Cardiac fibroblast (primary cell): ENCODE data around the gene FAM9A.
"Not testable (repeated sequence)": the region's sequence is repeated elsewhere in the genome, so short reads cannot be mapped to it uniquely, and the experiment has no call there.

Experiments
- DNase-seq, 2 donors: peaks; one replicate each; pipeline versions ENCODE4 v3.0.0 to v3.0.0-alpha.2; 2010; ENCODE audit warnings: low read depth in 2 of 2
- H3K4me3 ChIP-seq, 2 donors: replicated peaks in 1 of 2; 1 replicate in 1 of 2; 2 replicates in 1 of 2; pipeline ENCODE4 v1.5.1; 2011; ENCODE audit warnings: low read depth in 2 of 2, low read length in 2 of 2, mild to moderate bottlenecking in 2 of 2, moderate library complexity in 1 of 2
- TF ChIP-seq, protein P1 (sequence below): IDR thresholded peaks from one replicate; pipeline ENCODE4 v1.5.1; 2011; ENCODE audit warnings: low read depth, mild to moderate bottlenecking, low read length, inconsistent platforms

FAM9A gene

DNA sequence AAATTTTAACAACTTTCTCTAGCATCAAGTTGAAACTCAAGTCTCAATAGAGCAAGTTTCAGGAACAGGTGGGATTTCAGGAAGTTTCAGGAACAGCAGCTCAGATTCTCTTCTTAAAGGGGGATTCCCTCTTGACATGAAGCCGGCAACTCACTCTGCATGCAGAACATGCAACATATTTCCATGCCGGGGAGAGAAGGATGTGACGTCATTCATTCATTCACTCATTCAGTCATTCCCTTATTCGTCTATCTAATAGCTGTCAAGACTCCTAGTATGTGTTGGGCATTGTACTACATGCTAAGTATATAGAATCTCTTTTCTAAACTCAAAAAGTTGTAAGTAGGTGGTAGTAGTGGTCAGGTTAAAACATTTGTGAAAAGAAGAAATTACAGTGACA is 4.8 kb upstream of the FAM9A start:
- no peak overlapping the region for H3K4me3 ChIP-seq

DNA sequence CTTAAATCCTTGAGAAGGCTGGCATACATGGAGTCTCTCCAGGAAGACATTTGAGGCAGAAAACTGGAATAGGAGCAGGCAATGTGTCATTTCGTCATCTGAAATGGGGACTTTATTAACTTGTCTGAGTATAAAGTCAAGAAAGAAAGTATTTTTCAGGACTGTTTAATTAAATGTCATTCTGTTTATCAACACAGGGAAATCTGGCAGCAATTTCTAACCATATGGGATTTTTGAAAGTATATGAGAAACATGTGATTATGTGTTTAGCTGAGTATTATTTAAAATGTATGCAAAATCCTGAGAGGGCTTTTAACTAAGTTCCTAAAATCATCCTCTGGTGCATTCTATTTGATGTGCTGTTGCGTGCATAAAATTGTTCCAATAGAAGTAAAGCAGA is 3.9 kb upstream of the FAM9A start:
- TF ChIP-seq, protein P1, sequence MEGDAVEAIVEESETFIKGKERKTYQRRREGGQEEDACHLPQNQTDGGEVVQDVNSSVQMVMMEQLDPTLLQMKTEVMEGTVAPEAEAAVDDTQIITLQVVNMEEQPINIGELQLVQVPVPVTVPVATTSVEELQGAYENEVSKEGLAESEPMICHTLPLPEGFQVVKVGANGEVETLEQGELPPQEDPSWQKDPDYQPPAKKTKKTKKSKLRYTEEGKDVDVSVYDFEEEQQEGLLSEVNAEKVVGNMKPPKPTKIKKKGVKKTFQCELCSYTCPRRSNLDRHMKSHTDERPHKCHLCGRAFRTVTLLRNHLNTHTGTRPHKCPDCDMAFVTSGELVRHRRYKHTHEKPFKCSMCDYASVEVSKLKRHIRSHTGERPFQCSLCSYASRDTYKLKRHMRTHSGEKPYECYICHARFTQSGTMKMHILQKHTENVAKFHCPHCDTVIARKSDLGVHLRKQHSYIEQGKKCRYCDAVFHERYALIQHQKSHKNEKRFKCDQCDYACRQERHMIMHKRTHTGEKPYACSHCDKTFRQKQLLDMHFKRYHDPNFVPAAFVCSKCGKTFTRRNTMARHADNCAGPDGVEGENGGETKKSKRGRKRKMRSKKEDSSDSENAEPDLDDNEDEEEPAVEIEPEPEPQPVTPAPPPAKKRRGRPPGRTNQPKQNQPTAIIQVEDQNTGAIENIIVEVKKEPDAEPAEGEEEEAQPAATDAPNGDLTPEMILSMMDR = no peak
- no peak for DNase-seq
- H3K4me3 ChIP-seq = no peak overlapping the region

More for the DNA sequence above, 4.8 kb upstream of the FAM9A start:
- no peak for DNase-seq
- TF ChIP-seq, protein P1 = no peak

DNA sequence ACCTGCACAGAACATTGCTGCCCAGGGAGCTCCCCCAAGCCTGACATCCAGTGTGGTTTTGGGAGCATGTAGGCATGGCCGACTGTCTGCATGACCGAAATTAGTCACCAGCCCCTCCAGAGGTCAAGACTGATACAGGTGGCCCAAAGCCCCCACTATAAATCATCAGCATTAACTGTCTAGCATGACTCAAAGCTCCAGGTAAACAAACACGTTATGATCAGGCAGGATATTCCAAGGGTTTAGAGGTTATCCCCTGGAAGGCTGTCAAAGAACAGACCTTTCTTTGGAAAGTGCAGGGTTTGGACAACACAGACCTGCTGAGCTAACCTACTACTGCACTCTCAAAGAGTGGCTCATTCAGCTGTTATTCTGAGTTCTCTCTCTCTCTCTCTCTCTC is 2.1 kb upstream of the FAM9A start:
- DNase-seq = no peak
- no peak overlapping the region for H3K4me3 ChIP-seq
- TF ChIP-seq, protein P1 = no peak

DNA sequence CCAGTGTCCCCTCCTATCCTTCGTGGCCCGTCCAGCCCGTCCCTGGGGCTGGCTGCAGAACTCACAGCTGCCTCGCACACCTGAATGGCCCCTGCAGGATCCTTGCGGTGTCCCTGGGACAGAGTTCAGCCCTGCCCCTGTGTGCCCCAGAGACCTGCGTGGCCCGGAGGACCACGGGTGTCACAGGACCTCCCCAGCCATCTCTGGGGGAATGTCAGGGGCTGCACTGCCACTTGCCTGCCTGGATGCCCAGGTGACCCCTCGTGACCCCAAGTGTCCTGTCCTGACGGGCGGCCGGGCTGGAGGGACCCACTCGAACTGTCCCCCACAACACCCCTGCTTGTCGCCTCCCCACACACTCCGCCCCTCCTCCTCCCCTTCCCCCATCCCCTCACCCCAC is 832 bp downstream of the FAM9A start:
- DNase-seq, H3K4me3 ChIP-seq: not testable (repeated sequence)

DNA sequence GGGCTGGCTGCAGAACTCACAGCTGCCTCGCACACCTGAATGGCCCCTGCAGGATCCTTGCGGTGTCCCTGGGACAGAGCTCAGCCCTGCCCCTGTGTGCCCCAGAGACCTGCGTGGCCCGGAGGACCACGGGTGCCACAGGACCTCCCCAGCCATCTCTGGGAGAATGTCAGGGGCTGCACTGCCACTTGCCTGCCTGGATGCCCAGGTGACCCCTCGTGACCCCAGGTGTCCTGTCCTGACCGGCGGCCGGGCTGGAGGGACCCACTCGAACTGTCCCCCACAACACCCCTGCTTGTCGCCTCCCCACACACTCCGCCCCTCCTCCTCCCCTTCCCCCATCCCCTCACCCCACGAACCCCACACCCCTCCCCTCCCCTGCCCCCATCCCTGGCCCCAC is 1.9 kb downstream of the FAM9A start:
- H3K4me3 ChIP-seq, DNase-seq: not testable (repeated sequence)

DNA sequence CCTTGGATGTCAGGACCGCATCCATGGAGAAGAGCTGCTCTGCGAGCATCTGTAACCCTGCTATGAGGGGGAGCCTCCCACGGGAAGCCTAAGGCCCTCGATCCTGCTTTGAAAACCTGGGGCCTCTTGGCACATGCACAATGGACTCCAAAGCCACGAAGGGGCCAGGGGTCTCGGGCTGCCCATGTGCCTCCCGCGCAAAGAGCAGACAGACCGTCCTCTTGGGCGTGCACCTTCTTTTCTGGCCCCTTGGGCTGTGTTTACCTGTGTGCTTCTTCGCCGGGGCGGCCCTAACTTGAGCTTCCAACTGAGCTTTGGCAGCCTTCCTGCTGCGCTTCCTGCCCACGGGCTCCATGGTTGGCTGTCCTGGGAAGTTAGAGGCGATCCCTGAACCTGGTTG is 2.5 kb downstream of the FAM9A start:
- not testable (repeated sequence) for H3K4me3 ChIP-seq, DNase-seq

DNA sequence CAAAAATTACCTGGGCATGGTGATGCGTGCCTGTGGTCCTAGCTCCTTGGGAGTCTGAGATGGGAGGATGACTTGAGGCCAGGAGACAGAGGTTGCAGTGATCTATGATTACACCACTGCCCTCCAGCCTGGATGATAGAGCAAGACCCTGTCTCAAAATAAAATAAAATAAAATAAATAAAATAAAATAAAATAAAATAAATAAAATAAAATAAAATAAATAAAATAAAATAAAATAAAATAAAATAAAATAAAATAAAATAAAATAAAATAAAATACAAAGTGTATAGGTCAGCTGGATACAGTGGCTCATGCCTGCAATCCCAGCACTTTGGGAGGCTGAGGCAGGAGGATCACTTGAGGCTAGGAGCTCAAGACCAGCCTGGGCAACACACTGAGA is 14.1 kb downstream of the FAM9A start:
- not testable (repeated sequence) for DNase-seq, H3K4me3 ChIP-seq

DNA sequence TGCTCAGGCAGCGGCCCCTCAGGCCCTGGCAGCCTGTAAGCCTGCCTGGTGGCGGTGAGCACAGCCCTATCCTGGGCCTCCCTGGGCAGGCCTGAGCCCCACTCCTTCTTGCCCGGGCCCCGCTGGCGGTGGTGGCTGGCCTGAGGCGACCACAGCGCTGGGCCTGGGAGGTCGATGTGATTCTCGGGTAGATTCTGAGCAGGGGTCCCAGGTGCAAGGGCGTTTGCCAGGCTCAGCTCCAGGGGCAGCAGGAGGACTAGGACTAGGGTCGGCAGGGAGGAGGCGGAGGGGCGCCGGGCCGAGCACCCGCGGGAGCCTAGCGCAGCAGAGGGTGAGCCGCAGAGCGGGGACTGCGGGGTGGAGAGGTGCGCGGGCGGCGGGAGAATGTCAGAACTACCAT is 17.0 kb downstream of the FAM9A start:
- TF ChIP-seq, protein P1 = no peak
- DNase-seq = no peak

DNA sequence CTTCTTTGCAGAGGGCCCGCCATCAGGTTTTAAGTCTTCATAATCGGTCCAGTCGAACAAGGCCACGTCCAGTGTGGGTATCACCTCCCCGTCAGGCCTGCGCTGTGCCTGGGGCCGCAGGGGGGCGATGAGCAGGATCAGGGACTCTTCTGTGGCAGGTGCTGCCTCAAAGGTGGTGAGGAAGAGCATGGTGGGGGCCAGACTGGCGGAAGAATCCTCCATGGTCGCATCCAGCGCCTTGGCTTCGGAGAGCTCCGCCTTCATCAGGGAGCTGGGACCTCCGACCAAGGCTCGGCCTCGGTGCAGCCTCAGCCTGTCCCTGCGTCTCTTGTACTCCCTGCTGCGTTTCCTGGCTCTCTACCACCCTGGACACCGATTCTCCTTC is 17.5 kb downstream of the FAM9A start:
- no peak overlapping the region for H3K4me3 ChIP-seq
- TF ChIP-seq, protein P1 = no peak
- no peak for DNase-seq

More for the DNA sequence above, 17.0 kb downstream of the FAM9A start:
- no peak overlapping the region for H3K4me3 ChIP-seq
